Chondrocyte (in vitro differentiated cells): ENCODE data around the gene APLP2. TPM values are rescaled to one million over a fixed set of nuclear protein-coding genes. Genes with fewer than 3 reads are reported as not detected.

Experiments used
- DNase-seq: peaks from one replicate; pipeline ENCODE4 v3.0.0; 2021; ENCODE audit warnings: mixed read lengths, low spot score
- H3K27ac Mint-ChIP-seq: one replicate; pipeline ENCODE4 v1.8.0; 2021; ENCODE audit warnings: mild to moderate bottlenecking, moderate library complexity, mixed read lengths; ENCODE audit not compliant: unreplicated experiment
- H3K27me3 Mint-ChIP-seq: 2 replicates; pipeline ENCODE4 v1.8.0; 2021; ENCODE audit warnings: low read depth, mixed read lengths
- H3K36me3 Mint-ChIP-seq: 2 replicates; pipeline ENCODE4 v1.8.0; 2021; ENCODE audit warnings: low read depth, mixed read lengths
- H3K4me1 Mint-ChIP-seq: 2 replicates; pipeline ENCODE4 v1.8.0; 2021; ENCODE audit warnings: low read depth, mild to moderate bottlenecking, mixed read lengths
- H3K4me3 Mint-ChIP-seq: one replicate; pipeline ENCODE4 v1.8.0; 2021; ENCODE audit warnings: mild to moderate bottlenecking, moderate library complexity, mixed read lengths; ENCODE audit not compliant: unreplicated experiment
- H3K9me3 Mint-ChIP-seq: 2 replicates; pipeline ENCODE4 v1.8.0; 2021; ENCODE audit warnings: low read depth, mixed read lengths
- total RNA-seq: library from RNA; stranded (reverse); gene quantifications from 3 replicates; pipeline ENCODE4 v1.2.1, GENCODE V29; 2021
- TF ChIP-seq, protein P1 (sequence below): fragments of 200-600 bp; sonication (generic); IDR thresholded peaks from 2 replicates; pipeline ENCODE4 v1.5.0; 2021; ENCODE audit warnings: antibody characterized with exemption, mild to moderate bottlenecking, moderate library complexity

APLP2 gene
- total RNA-seq, 1 donor from 2014 or later, result 358 TPM

DNA sequence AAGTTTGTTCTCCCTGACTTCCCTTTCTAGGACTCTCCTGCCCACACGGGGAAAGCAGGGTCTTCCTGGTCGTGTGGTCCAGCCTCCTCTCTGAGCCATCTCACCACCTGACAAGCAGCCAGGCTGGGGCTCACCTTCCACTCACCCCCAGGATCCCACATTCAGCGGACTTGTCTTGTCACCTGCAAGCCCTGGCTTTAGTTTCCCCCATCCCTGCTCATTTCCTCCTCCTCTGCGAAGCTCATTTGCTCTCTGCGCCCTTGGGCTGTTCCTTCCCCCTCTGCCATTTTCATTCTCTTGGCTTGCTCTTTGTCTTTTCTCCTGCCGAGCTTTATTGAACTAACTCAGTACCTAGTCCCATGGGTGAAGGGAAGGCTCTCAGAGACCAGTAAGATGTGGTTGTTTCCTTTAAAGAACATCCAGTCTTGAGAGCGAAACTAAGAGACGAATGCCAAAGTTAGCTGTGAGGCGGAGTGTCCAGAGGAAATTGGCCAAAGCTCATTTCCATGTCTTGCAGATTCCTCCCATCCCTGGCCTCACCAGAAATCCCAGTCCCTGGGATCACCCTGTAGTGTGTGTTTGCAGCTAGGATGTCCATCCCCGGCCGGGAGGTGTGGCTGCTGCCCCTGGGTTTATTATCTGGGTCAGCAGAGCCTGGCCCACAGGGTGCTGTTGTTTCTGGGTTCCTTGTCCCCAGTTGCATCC lies 91.9 kb downstream of the APLP2 start:
- H3K27me3 Mint-ChIP-seq, result peaks cover 29% of the 10 kb centered on the region
- H3K4me1 Mint-ChIP-seq, result peaks cover 25% of the 10 kb centered on the region
- H3K27ac Mint-ChIP-seq, result no peak overlapping the region
- H3K36me3 Mint-ChIP-seq, result no peaks in the 10 kb centered on the region
- no peak for DNase-seq
- H3K4me3 Mint-ChIP-seq, result no peak overlapping the region
- TF ChIP-seq, protein P1, sequence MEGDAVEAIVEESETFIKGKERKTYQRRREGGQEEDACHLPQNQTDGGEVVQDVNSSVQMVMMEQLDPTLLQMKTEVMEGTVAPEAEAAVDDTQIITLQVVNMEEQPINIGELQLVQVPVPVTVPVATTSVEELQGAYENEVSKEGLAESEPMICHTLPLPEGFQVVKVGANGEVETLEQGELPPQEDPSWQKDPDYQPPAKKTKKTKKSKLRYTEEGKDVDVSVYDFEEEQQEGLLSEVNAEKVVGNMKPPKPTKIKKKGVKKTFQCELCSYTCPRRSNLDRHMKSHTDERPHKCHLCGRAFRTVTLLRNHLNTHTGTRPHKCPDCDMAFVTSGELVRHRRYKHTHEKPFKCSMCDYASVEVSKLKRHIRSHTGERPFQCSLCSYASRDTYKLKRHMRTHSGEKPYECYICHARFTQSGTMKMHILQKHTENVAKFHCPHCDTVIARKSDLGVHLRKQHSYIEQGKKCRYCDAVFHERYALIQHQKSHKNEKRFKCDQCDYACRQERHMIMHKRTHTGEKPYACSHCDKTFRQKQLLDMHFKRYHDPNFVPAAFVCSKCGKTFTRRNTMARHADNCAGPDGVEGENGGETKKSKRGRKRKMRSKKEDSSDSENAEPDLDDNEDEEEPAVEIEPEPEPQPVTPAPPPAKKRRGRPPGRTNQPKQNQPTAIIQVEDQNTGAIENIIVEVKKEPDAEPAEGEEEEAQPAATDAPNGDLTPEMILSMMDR, result no peak
- no peaks in the 10 kb centered on the region for H3K9me3 Mint-ChIP-seq

DNA sequence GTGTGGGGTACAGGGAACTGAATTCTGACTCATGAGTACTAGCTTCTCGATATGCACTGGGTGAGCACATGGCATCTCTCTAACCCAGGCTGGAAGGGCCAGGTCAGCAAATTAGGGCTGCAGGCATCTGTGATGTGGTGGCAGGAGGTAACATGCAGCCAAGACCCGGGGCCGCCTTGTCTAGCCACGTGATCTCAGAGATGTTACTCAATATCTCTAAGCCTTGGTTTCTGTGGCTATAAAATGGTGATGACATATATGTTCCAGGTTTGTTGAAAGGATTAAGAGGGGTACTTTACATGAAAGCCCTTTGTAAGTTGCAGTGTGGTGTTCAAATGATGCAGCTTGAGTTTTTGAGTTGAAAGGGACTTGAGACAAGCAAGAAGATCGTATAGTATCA lies 93.0 kb downstream of the APLP2 start:
- Mint-ChIP-seq H3K27ac (no peak overlapping the region), H3K4me1 (peaks cover 20% of the 10 kb centered on the region), H3K4me3 (no peak overlapping the region), H3K9me3 (no peaks in the 10 kb centered on the region), H3K36me3 (no peaks in the 10 kb centered on the region), H3K27me3 (peaks cover 29% of the 10 kb centered on the region)
- DNase-seq, result no peak
- TF ChIP-seq, protein P1, result no peak

DNA sequence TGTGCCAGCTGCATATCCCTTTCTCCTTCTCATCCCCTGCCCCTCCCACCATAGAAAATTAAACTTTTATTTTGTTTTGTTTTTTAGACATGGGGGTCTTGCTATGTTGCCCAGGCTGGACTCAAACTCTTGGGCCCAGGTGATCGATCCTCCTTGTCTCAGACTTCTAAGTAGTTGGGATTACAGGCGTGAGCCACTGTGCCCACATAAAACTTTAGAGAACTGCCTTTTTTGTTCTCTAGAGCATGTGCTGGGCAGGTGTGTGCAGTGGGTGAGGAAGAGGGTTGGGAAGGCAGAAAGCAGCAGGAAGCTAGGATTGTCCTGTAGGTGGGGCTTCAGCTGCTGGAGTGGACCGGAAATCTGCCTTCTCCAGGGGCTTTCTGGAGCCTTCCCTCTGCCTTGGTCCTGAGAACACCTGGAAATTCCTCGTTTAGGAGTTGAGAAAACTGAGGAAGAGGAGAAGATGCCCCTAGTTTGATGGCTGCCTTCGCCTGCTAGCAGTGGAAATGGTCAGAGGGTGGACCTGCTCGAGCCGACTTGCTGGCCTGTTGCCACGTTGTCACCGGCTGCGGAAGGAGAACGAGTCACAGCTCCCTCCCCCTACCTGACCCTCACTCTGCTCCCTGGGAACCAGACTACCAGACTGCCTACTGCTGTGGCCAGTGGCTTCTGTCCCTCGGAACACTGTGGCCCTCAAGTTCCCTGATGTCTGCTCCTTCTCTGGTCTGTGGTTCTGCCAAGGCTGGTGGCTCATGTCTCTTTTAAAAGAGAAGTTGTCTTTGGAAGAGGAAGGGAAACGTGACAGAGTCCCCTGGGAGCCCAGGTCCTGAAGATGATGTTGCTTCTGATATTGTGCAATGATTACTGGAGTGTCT lies 93.9 kb downstream of the APLP2 start:
- no peaks in the 10 kb centered on the region for H3K9me3 Mint-ChIP-seq
- TF ChIP-seq, protein P1, result no peak
- H3K27ac Mint-ChIP-seq, result no peak overlapping the region
- no peak overlapping the region for H3K4me3 Mint-ChIP-seq
- peaks cover 20% of the 10 kb centered on the region for H3K4me1 Mint-ChIP-seq
- no peaks in the 10 kb centered on the region for H3K36me3 Mint-ChIP-seq
- H3K27me3 Mint-ChIP-seq, result peaks cover 27% of the 10 kb centered on the region
- no peak for DNase-seq

DNA sequence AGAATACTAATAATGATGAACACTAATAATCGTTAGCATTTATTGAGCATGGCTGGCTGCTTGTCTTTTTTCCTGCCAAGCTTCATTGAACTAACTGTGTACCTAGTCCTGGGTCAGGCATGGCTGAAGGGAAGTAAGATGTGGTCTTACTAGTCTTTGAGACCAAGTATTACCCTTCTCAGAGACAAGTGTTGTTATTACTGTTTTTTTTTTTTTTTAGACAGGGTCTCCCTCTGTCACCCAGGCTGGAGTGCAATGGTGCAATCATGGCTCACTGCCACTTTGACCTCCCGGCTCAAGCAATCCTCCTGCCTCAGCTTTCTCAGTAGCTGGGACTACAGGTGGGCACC lies 94.5 kb downstream of the APLP2 start:
- Mint-ChIP-seq H3K4me3 (no peak overlapping the region), H3K27me3 (peaks cover 21% of the 10 kb centered on the region), H3K9me3 (no peaks in the 10 kb centered on the region), H3K4me1 (peaks cover 16% of the 10 kb centered on the region), H3K36me3 (no peaks in the 10 kb centered on the region), H3K27ac (no peak overlapping the region)
- DNase-seq, result no peak
- TF ChIP-seq, protein P1, result no peak

DNA sequence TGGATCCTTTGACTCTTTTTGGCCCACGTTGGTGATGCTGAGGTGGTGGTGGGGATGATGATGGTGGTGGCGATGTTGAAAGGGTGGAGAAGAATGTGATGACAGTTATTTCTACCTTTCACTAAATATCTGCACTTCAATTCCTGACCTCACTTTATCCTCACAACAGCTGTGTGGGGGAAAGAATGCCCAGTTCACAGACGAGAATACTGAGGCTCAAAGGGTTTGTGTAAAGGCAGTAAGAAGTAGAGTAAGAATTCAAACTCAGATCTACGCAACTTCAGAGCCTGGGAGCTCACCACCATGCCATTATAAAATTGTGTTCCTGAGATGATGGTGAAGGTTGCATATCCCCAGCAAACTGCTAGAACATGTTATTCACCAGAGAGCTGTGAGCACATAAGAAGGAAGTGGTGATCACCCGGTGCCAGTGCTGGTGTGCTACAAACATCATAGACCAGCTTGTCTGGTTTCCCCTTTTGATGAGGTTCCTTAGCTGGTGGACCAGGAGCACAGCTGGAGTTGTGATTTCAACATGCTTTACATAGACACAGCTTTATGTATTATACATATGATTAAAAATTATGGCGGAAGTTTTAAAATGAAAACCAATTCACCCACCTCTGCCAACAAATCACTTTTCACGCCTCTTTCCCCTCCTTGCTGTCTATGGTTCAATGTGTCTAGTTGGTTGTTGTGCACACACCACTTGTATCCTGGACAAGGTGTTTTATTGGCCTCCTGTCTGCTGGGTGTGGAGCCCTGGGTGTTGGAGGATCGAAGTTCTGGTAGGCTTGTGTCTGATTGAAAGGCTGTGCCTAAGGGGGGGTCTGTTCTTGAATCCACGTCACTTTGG lies 96.1 kb downstream of the APLP2 start:
- no peak for DNase-seq
- Mint-ChIP-seq H3K36me3 (no peaks in the 10 kb centered on the region), H3K4me3 (no peak overlapping the region), H3K4me1 (peaks cover 10% of the 10 kb centered on the region), H3K27me3 (peaks cover 13% of the 10 kb centered on the region), H3K27ac (no peak overlapping the region), H3K9me3 (no peaks in the 10 kb centered on the region)
- TF ChIP-seq, protein P1, result no peak
